22Rv1 (cell line): Measurements from ENCODE around the gene PPP2R2B.

Experiments
- ZFX ChIP-seq: fragments of 450-650 bp; IDR thresholded peaks from 2 replicates; pipeline ENCODE4 v1.6.1; 2017; ENCODE audit warnings: antibody characterized with exemption, borderline replicate concordance
- TF ChIP-seq, protein P1 (sequence below): fragments of 450-650 bp; IDR thresholded peaks from 2 replicates; pipeline ENCODE4 v1.5.1; 2017; ENCODE audit warnings: mild to moderate bottlenecking

DNA sequence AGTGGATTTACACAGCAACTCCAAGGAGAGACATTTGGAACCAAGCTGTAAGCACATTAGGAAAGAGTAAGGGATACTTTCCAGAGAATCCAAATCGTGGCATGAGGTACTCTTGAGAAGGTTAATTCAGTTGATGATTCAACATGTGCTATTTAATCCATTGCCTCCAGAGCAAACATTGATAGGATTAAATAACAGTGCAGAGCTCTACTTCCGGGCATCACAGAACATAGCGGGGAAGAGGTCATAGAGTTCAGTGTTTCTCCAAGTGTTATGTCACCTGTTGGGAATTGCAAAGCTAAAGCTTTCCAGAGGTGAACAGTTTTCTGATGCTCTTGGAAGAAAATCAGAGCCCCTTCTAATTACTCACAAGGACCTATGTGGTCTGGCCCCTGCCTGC lies 127.5 kb downstream of the PPP2R2B start:
- TF ChIP-seq, protein P1, sequence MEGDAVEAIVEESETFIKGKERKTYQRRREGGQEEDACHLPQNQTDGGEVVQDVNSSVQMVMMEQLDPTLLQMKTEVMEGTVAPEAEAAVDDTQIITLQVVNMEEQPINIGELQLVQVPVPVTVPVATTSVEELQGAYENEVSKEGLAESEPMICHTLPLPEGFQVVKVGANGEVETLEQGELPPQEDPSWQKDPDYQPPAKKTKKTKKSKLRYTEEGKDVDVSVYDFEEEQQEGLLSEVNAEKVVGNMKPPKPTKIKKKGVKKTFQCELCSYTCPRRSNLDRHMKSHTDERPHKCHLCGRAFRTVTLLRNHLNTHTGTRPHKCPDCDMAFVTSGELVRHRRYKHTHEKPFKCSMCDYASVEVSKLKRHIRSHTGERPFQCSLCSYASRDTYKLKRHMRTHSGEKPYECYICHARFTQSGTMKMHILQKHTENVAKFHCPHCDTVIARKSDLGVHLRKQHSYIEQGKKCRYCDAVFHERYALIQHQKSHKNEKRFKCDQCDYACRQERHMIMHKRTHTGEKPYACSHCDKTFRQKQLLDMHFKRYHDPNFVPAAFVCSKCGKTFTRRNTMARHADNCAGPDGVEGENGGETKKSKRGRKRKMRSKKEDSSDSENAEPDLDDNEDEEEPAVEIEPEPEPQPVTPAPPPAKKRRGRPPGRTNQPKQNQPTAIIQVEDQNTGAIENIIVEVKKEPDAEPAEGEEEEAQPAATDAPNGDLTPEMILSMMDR = no peak
- no peak for TF ChIP-seq ZFX
